GM23338 (cell line): ENCODE data around the gene ASS1.

Source experiments
- JUNB ChIP-seq: IDR thresholded peaks from one replicate; pipeline ENCODE4 v1.6.1; 2016; ENCODE audit warnings: antibody characterized with exemption; ENCODE audit not compliant: unreplicated experiment
- POLR2AphosphoS5 ChIP-seq: IDR thresholded peaks from 2 replicates; pipeline ENCODE4 v1.6.1; 2016; ENCODE audit warnings: antibody characterized with exemption, low read depth
- TF ChIP-seq, protein P1 (sequence below), 2 experiments: fragments of 200-600 bp in 1 of 2; sonication (generic) in 1 of 2; conservative IDR thresholded peaks; 2 replicates each; pipeline versions ENCODE4 v1.5.1 to v1.6.1; 2016 to 2017; ENCODE audit warnings: antibody characterized with exemption in 2 of 2, low read depth in 2 of 2, mild to moderate bottlenecking in 2 of 2, moderate library complexity in 1 of 2

DNA sequence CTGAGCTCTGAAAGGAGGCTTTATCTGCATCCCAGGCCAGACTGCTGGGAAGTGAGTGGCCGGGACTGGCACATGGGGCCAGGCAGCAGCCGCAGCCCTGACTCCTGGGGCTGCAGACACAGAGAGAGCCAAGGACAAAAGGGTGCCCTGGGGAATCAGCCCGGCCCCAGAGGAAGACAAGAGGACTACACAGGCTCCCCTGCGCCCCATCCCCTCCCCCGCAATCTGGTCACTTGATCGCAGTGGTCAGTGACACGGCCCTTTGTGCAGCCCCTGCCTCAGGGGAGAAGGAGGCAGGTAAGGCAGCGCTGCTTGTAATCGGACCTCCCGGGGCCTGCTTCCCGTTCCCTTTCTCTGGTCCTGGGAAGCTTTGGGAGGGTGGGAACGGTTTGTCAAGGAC is 79.2 kb downstream of the ASS1 start:
- TF ChIP-seq POLR2AphosphoS5 (no peak), JUNB (no peak)
- TF ChIP-seq, protein P1, sequence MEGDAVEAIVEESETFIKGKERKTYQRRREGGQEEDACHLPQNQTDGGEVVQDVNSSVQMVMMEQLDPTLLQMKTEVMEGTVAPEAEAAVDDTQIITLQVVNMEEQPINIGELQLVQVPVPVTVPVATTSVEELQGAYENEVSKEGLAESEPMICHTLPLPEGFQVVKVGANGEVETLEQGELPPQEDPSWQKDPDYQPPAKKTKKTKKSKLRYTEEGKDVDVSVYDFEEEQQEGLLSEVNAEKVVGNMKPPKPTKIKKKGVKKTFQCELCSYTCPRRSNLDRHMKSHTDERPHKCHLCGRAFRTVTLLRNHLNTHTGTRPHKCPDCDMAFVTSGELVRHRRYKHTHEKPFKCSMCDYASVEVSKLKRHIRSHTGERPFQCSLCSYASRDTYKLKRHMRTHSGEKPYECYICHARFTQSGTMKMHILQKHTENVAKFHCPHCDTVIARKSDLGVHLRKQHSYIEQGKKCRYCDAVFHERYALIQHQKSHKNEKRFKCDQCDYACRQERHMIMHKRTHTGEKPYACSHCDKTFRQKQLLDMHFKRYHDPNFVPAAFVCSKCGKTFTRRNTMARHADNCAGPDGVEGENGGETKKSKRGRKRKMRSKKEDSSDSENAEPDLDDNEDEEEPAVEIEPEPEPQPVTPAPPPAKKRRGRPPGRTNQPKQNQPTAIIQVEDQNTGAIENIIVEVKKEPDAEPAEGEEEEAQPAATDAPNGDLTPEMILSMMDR (conservative IDR thresholded peaks at IDR 0.05; ENCODE audit: low read depth in 2 of 2), result no peak
